GM12865 (cell line): ENCODE results near the gene FAM124B.

Experiments
- DNase-seq: peaks from one replicate; pipeline ENCODE4 v3.0.0; 2010; ENCODE audit warnings: low read depth
- H3K4me3 ChIP-seq: 2 replicates; pipeline ENCODE4 v1.5.1; 2011; ENCODE audit warnings: mild to moderate bottlenecking, low read depth, low read length, control low read depth
- TF ChIP-seq, protein P1 (sequence below): IDR thresholded peaks from 2 replicates; pipeline ENCODE4 v1.5.1; 2011; ENCODE audit warnings: low read length, control low read depth, low read depth, inconsistent platforms; ENCODE audit not compliant: insufficient read depth; ENCODE audit errors: missing control alignments

Gene FAM124B

DNA sequence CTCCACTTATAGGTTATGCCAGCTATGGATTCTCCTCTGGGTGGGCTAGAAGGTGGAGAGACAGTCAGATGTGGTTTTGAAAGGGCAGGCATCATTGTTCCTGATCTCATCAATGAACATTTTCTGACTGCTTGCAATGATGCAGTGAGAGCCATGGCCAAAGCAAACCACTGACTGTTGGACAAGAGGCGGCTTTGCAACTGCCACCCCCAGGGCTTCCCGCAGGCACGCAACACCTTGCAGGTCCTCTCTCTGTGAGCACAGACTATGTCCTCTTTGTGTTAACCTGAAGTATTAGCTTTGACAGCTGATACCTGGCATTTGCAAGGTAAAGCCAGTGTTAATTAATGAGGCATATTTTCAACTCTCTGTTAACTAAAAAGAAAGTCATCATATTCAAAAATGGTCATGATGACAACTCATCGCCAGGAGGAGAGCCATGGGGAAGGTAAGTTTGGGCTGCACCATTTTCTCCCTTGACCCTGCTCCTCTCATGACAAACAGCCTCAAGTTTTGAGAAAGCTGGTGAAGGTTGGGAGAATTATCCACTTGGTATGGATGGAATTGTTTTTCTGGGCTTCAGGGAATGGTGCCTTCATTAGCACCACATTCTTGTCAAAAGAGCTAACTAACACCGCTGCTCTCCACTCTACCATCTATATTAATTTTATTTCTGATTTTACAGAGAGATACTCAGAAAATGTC lies 14.9 kb upstream of the FAM124B start:
- DNase-seq: no peak
- TF ChIP-seq, protein P1, sequence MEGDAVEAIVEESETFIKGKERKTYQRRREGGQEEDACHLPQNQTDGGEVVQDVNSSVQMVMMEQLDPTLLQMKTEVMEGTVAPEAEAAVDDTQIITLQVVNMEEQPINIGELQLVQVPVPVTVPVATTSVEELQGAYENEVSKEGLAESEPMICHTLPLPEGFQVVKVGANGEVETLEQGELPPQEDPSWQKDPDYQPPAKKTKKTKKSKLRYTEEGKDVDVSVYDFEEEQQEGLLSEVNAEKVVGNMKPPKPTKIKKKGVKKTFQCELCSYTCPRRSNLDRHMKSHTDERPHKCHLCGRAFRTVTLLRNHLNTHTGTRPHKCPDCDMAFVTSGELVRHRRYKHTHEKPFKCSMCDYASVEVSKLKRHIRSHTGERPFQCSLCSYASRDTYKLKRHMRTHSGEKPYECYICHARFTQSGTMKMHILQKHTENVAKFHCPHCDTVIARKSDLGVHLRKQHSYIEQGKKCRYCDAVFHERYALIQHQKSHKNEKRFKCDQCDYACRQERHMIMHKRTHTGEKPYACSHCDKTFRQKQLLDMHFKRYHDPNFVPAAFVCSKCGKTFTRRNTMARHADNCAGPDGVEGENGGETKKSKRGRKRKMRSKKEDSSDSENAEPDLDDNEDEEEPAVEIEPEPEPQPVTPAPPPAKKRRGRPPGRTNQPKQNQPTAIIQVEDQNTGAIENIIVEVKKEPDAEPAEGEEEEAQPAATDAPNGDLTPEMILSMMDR: no peak
- no peak overlapping the region for H3K4me3 ChIP-seq

GRCh38 chr2:224413381-224413780 lies 11.5 kb upstream of the FAM124B start:
- DNase-seq: no peak
- no peak overlapping the region for H3K4me3 ChIP-seq
- TF ChIP-seq, protein P1: no peak

- no peak for DNase-seq
- TF ChIP-seq, protein P1: no peak
- H3K4me3 ChIP-seq: no peak overlapping the region
Measured at GRCh38 chr2:224412141-224413015, 10.5 kb upstream of the FAM124B start.

DNA sequence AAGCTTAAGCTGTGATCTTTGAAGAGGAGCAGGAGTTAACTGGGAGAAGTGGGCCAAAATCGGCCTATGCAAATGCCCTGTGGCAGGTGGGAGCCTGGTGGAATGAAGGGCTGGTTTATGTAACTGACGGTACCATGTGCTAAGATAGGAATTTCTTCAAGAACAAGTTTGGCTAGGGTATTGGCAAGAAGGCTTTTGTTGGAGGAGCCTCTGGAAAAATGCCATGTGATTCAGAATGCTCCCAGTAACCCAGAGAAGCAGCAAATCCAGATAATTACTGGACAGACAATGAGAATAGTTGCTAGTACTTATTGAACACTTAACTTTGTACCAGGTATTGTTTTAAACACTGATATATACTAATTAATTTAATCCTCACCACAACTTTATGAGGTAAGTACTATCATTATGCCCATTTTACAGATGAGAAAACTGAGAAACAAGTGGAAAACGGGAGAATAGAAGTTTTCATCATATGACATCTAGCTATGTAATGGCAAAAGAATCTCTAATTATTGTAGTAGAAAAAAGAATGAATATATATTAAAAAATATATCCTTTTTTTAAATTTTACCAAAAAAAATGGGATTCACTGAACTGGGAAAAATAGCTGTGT lies 9.1 kb upstream of the FAM124B start:
- TF ChIP-seq, protein P1: no peak
- H3K4me3 ChIP-seq: no peak overlapping the region
- DNase-seq: no peak

- TF ChIP-seq, protein P1: no peak
- no peak for DNase-seq
- H3K4me3 ChIP-seq: no peak overlapping the region
Measured at GRCh38 chr2:224408676-224409075, 6.8 kb upstream of the FAM124B start.

DNA sequence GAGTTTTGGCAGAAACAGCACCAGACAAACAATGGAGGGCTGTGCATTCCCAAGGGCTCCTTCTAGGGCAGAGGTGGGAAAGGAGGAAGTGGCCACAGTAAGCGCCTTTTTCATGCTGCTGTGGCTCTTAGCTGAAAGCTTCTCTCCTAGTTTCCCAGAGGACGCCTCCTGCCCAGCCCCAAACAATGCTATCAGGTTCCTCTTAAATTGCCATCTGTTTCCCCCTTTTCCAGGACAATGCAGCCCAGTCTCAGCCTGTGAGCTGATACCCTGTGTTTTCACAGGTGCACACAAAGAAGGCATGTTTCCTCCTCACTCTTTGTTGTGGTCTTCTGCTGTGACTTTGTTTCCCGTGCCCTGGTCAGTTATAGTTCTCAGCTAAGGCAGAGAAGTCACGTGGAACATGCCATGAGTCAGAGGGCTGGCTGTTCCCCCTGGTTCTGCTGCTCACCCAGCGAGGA lies 5.4 kb upstream of the FAM124B start:
- DNase-seq: no peak
- TF ChIP-seq, protein P1: no peak
- no peak overlapping the region for H3K4me3 ChIP-seq
